Brain microvascular endothelial cell (primary cell): Measurements from ENCODE around the gene PPP2R2C.

Experiments
- DNase-seq: peaks from one replicate; pipeline ENCODE4 v3.0.0-alpha.2; 2020
- H3K27ac ChIP-seq: fragments of 250-450 bp; sonication (Bioruptor Pico); 2 replicates; pipeline ENCODE4 v1.5.1; 2020; ENCODE audit warnings: mild to moderate bottlenecking, moderate library complexity
- H3K27me3 ChIP-seq: fragments of 250-450 bp; sonication (Bioruptor Pico); replicated peaks from 2 replicates; pipeline ENCODE4 v1.5.1; 2020; ENCODE audit warnings: mild to moderate bottlenecking
- H3K36me3 ChIP-seq: fragments of 250-450 bp; sonication (Bioruptor Pico); replicated peaks from 2 replicates; pipeline ENCODE4 v1.5.1; 2020; ENCODE audit warnings: mild to moderate bottlenecking
- H3K4me3 ChIP-seq: 2 replicates; pipeline ENCODE4 v1.5.1; 2011; ENCODE audit warnings: low read depth, mild to moderate bottlenecking, control low read depth, low read length, moderate library complexity
- in situ Hi-C: cut with HindIII; loops from 2 replicates; pipeline ENCODE4 v1.10.0; 2017; ENCODE audit warnings: low sequenced_read_pairs, low pct_ligation_motif_present
- TF ChIP-seq, protein P1 (sequence below): IDR thresholded peaks from 2 replicates; pipeline ENCODE4 v1.5.1; 2011; ENCODE audit warnings: low read depth, mild to moderate bottlenecking, moderate library complexity, low read length, control low read depth, inconsistent platforms; ENCODE audit errors: missing control alignments

PPP2R2C gene

DNA sequence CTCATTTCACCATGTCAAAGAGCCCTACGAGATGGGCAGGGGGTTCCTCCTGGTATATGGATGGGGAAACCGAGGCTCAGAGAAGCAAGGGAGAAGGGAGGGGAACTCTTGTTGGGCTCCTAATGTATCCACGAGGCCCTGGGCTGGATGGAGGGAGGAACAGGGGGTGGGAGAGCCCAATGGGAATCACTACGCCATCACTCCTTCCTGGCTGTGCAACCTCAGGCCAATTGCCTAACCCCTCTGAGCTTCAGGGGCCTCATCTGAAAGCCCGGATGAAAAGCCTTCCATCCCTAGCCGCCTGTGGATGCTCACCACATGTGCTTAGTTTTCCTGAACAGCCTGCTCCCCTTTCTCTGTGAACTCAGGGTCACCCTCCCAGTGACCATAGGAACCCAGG is 57.8 kb downstream of the PPP2R2C start:
- TF ChIP-seq, protein P1, sequence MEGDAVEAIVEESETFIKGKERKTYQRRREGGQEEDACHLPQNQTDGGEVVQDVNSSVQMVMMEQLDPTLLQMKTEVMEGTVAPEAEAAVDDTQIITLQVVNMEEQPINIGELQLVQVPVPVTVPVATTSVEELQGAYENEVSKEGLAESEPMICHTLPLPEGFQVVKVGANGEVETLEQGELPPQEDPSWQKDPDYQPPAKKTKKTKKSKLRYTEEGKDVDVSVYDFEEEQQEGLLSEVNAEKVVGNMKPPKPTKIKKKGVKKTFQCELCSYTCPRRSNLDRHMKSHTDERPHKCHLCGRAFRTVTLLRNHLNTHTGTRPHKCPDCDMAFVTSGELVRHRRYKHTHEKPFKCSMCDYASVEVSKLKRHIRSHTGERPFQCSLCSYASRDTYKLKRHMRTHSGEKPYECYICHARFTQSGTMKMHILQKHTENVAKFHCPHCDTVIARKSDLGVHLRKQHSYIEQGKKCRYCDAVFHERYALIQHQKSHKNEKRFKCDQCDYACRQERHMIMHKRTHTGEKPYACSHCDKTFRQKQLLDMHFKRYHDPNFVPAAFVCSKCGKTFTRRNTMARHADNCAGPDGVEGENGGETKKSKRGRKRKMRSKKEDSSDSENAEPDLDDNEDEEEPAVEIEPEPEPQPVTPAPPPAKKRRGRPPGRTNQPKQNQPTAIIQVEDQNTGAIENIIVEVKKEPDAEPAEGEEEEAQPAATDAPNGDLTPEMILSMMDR = no peak
- H3K27me3 ChIP-seq = no peaks in the 10 kb centered on the region
- in situ Hi-C loops = no loop called here
- no peak for DNase-seq
- H3K4me3 ChIP-seq = no peak overlapping the region
- H3K36me3 ChIP-seq = no peaks in the 10 kb centered on the region
- no peak overlapping the region for H3K27ac ChIP-seq

DNA sequence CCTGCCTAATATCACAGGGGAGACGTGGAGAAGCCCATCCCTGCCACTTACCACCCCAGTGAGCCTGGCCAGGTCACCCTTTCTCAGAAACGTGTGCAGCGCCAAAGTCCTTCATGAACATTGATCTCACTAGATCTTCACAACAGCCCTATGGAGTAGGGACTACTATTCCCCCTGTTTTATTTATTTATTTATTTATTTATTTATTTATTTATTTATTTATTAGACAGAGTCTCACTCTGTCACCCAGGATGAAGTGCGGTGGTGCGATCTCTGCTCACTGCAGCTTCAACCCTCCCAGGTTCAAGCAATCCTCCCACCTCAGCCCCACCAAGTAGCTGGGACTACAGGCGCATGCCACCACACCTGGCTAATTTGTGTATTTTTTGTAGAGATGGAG is 61.8 kb downstream of the PPP2R2C start:
- DNase-seq = no peak
- in situ Hi-C loops = no loop called here
- Histone ChIP-seq H3K27me3 (no peaks in the 10 kb centered on the region), H3K4me3 (no peak overlapping the region), H3K27ac (no peak overlapping the region), H3K36me3 (no peaks in the 10 kb centered on the region)
- TF ChIP-seq, protein P1 = no peak

- Histone ChIP-seq H3K27me3 (peaks cover 2% of the 10 kb centered on the region), H3K4me3 (no peak overlapping the region), H3K27ac (no peak overlapping the region), H3K36me3 (no peaks in the 10 kb centered on the region)
- TF ChIP-seq, protein P1 = no peak
- no peak for DNase-seq
- in situ Hi-C loops = no loop called here
These were observed 62.3 kb downstream of the PPP2R2C start for GRCh38 chr4:6410068-6410467.

- in situ Hi-C loops = no loop called here
- Histone ChIP-seq H3K4me3 (no peak overlapping the region), H3K27ac (no peak overlapping the region), H3K36me3 (no peaks in the 10 kb centered on the region), H3K27me3 (peaks cover 4% of the 10 kb centered on the region)
- no peak for DNase-seq
- TF ChIP-seq, protein P1 = no peak
These were observed 63.0 kb downstream of the PPP2R2C start for GRCh38 chr4:6409381-6409780.

DNA sequence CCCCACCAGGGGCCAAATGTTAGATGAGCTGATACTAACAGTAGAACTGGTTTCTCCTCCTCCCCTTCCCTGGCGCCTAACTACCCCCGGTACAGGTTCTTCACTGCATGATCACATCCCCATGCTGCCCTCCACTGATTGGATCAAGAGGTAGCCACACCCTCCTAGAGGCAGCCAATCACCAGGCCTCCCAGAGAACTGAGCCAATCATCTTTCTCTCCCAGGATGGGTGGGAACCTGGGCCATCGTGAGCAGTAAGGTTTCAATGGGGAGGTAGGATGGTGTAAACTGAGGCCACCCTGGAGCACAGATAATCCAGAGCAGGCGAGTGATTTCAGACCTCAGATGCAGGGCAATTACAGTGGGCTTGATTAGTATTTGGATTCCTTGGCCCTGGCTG is 64.2 kb downstream of the PPP2R2C start:
- Histone ChIP-seq H3K27me3 (peaks cover 6% of the 10 kb centered on the region), H3K4me3 (no peak overlapping the region), H3K36me3 (no peaks in the 10 kb centered on the region), H3K27ac (no peak overlapping the region)
- DNase-seq = no peak
- in situ Hi-C loops = no loop called here
- TF ChIP-seq, protein P1 = no peak

DNA sequence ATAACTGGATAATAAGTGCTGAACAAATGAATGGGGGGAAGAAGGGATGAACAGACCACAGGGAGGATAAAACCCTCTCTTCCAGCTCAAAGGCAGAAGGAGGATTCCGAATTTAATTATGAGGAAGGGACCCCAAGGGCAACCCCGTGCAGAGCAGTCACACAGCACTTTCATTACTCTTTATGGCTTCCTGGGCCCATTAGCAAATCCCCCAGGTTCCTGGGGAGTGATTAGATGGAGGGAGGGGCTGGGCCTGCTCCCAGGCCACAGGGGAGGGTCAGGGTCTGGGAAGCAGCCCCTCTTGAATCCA is 67.1 kb downstream of the PPP2R2C start:
- no peak overlapping the region for H3K27ac ChIP-seq
- H3K4me3 ChIP-seq = no peak overlapping the region
- DNase-seq = no peak
- H3K27me3 ChIP-seq = peaks cover 6% of the 10 kb centered on the region
- TF ChIP-seq, protein P1 = no peak
- no peaks in the 10 kb centered on the region for H3K36me3 ChIP-seq
- in situ Hi-C loops = no loop called here
